ENCODE measurements around the gene SNTB2. TPM values are rescaled to one million over a fixed set of nuclear protein-coding genes. Genes with fewer than 3 reads are reported as not detected.

The SNTB2 gene
- total RNA-seq, 1 experiment from 2014 or later: 30.3 TPM

GRCh38 chr16:69313469-69313868 is 126.5 kb downstream of the SNTB2 start:
- BruUV-seq (replicated peaks): no TSS peak
- Histone ChIP-seq H4K20me1 (ENCODE audit: insufficient read depth) (peaks cover 20% of the 10 kb centered on the region), H3F3A (ENCODE audit: insufficient read depth, low read depth) (peaks cover 16% of the 10 kb centered on the region; the same call in 1 of the 2 replicates), H2AFZ (no peak overlapping the region), H3K27ac (no peak overlapping the region), H3K27me3 (ENCODE audit: insufficient read depth, low read depth) (no peaks in the 10 kb centered on the region), H3K4me3 (no peak overlapping the region), H3K36me3 (ENCODE audit: low read depth) (peaks cover 9% of the 10 kb centered on the region), H3K4me2 (peak overlapping the region; percentile 31; the same call in 1 of the 2 replicates), H3K9me3 (ENCODE audit: insufficient read depth, low read depth) (no peaks in the 10 kb centered on the region), H3K4me1 (replicated peaks; ENCODE audit: insufficient read depth) (peaks cover 8% of the 10 kb centered on the region), H3K79me2 (ENCODE audit: low read depth) (peaks cover 34% of the 10 kb centered on the region), H3K9me2 (ENCODE audit: insufficient read depth) (no peaks in the 10 kb centered on the region)
- intact Hi-C loops (cut with micrococcal nuclease; ENCODE audit: unreplicated experiment): no loop called here
- ChIA-PET CTCF (no interaction called here), POLR2A (ENCODE audit: unreplicated experiment) (no interaction called here)
- DNase-seq: no peak
- TF ChIP-seq CTCF (conservative IDR thresholded peaks at IDR 0.05) (no peak), EZH2 (IDR thresholded peaks at IDR 0.05; ENCODE audit: low read depth) (no peak)

- Histone ChIP-seq H3K27me3 (ENCODE audit: insufficient read depth, low read depth) (no peaks in the 10 kb centered on the region), H3K4me1 (replicated peaks; ENCODE audit: insufficient read depth) (peaks cover 8% of the 10 kb centered on the region), H3K27ac (no peak overlapping the region), H3K4me3 (no peak overlapping the region), H3K9me2 (ENCODE audit: insufficient read depth) (no peaks in the 10 kb centered on the region), H3K36me3 (ENCODE audit: low read depth) (peaks cover 9% of the 10 kb centered on the region), H3K4me2 (no peak overlapping the region), H3F3A (ENCODE audit: insufficient read depth, low read depth) (peaks cover 12% of the 10 kb centered on the region; the same call in 1 of the 2 replicates), H4K20me1 (ENCODE audit: insufficient read depth) (peaks cover 21% of the 10 kb centered on the region), H3K9me3 (ENCODE audit: insufficient read depth, low read depth) (no peaks in the 10 kb centered on the region), H2AFZ (no peak overlapping the region), H3K79me2 (ENCODE audit: low read depth) (peaks cover 34% of the 10 kb centered on the region)
- BruUV-seq (replicated peaks): no TSS peak
- POLR2A ChIA-PET (ENCODE audit: unreplicated experiment): no interaction called here
- CTCF ChIA-PET: no interaction called here
- TF ChIP-seq CTCF (conservative IDR thresholded peaks at IDR 0.05) (no peak), EZH2 (IDR thresholded peaks at IDR 0.05; ENCODE audit: low read depth) (no peak)
- DNase-seq: no peak
- intact Hi-C loops (cut with micrococcal nuclease; ENCODE audit: unreplicated experiment): no loop called here
These were observed 127.6 kb downstream of the SNTB2 start for GRCh38 chr16:69314534-69314933.

GRCh38 chr16:69315486-69316311 is 128.7 kb downstream of the SNTB2 start:
- Histone ChIP-seq H3K9me2 (ENCODE audit: insufficient read depth) (no peaks in the 10 kb centered on the region), H3K36me3 (ENCODE audit: low read depth) (peaks cover 9% of the 10 kb centered on the region), H3K27ac (no peak overlapping the region), H3K4me1 (replicated peaks; ENCODE audit: insufficient read depth) (peaks cover 8% of the 10 kb centered on the region), H3F3A (ENCODE audit: insufficient read depth, low read depth) (peaks cover 12% of the 10 kb centered on the region; the same call in 1 of the 2 replicates), H3K4me2 (no peak overlapping the region), H3K27me3 (ENCODE audit: insufficient read depth, low read depth) (no peaks in the 10 kb centered on the region), H3K4me3 (no peak overlapping the region), H4K20me1 (ENCODE audit: insufficient read depth) (peaks cover 21% of the 10 kb centered on the region), H3K9me3 (ENCODE audit: insufficient read depth, low read depth) (no peaks in the 10 kb centered on the region), H3K79me2 (ENCODE audit: low read depth) (peaks cover 34% of the 10 kb centered on the region), H2AFZ (no peak overlapping the region)
- TF ChIP-seq EZH2 (IDR thresholded peaks at IDR 0.05; ENCODE audit: low read depth): no peak
- TF ChIP-seq CTCF (conservative IDR thresholded peaks at IDR 0.05): no peak
- no TSS peak for BruUV-seq (replicated peaks)
- intact Hi-C loops (cut with micrococcal nuclease; ENCODE audit: unreplicated experiment): no loop called here
- ChIA-PET POLR2A (ENCODE audit: unreplicated experiment) (no interaction called here), CTCF (no interaction called here)
- no peak for DNase-seq

All from PC-9 (cell line).